ENCODE data around the gene USP40.

The USP40 gene

GRCh38 chr2:233448575-233448974 lies 118.0 kb downstream of the USP40 start:
- no peak for DNase-seq (ENCODE audit: low spot score)
- TF ChIP-seq CTCF (IDR thresholded peaks at IDR 0.05; ENCODE audit: borderline replicate concordance, control extremely low read depth, extremely low read depth, insufficient read depth, missing control alignments), result no peak
- in situ Hi-C loops (cut with MboI; ENCODE audit: low sequenced_read_pairs, unreplicated experiment), result no loop called here

- in situ Hi-C loops (cut with MboI; ENCODE audit: low sequenced_read_pairs, unreplicated experiment), result no loop called here
- TF ChIP-seq CTCF (IDR thresholded peaks at IDR 0.05; ENCODE audit: borderline replicate concordance, control extremely low read depth, extremely low read depth, insufficient read depth, missing control alignments), result peak; percentile 10
- DNase-seq (ENCODE audit: low spot score), result no peak
Observed at GRCh38 chr2:233448220-233448559, 118.4 kb downstream of the USP40 start.

GRCh38 chr2:233447506-233448219 lies 118.9 kb downstream of the USP40 start:
- DNase-seq (ENCODE audit: low spot score), result no peak
- in situ Hi-C loops (cut with MboI; ENCODE audit: low sequenced_read_pairs, unreplicated experiment), result no loop called here
- TF ChIP-seq CTCF (IDR thresholded peaks at IDR 0.05; ENCODE audit: borderline replicate concordance, control extremely low read depth, extremely low read depth, insufficient read depth, missing control alignments), result no peak

GRCh38 chr2:233446606-233447305 lies 119.8 kb downstream of the USP40 start:
- in situ Hi-C loops (cut with MboI; ENCODE audit: low sequenced_read_pairs, unreplicated experiment), result no loop called here
- no peak for DNase-seq (ENCODE audit: low spot score)

GRCh38 chr2:233446121-233446520 lies 120.5 kb downstream of the USP40 start:
- TF ChIP-seq CTCF (IDR thresholded peaks at IDR 0.05; ENCODE audit: borderline replicate concordance, control extremely low read depth, extremely low read depth, insufficient read depth, missing control alignments), result no peak
- in situ Hi-C loops (cut with MboI; ENCODE audit: low sequenced_read_pairs, unreplicated experiment), result no loop called here
- DNase-seq (ENCODE audit: low spot score), result no peak

More at GRCh38 chr2:233446606-233447305, 119.8 kb downstream of the USP40 start:
- no peak for TF ChIP-seq CTCF (IDR thresholded peaks at IDR 0.05; ENCODE audit: borderline replicate concordance, control extremely low read depth, extremely low read depth, insufficient read depth, missing control alignments)

GRCh38 chr2:233445152-233445830 lies 121.3 kb downstream of the USP40 start:
- TF ChIP-seq CTCF (IDR thresholded peaks at IDR 0.05; ENCODE audit: borderline replicate concordance, control extremely low read depth, extremely low read depth, insufficient read depth, missing control alignments), result no peak
- in situ Hi-C loops (cut with MboI; ENCODE audit: low sequenced_read_pairs, unreplicated experiment), result no loop called here
- DNase-seq (ENCODE audit: low spot score), result no peak
